GM21825 (cell line): ENCODE data around the gene ARAP3.
"Not testable (repeated sequence)": the region's sequence is repeated elsewhere in the genome, so short reads cannot be mapped to it uniquely, and the experiment has no call there.

Experiments
- ATAC-seq: cut with Tn5 transposase; IDR thresholded peaks from one replicate; pipeline ENCODE4 v1.9.1; 2021; ENCODE audit warnings: mild to moderate bottlenecking, moderate library complexity; ENCODE audit not compliant: unreplicated experiment

ARAP3 gene, protein sequence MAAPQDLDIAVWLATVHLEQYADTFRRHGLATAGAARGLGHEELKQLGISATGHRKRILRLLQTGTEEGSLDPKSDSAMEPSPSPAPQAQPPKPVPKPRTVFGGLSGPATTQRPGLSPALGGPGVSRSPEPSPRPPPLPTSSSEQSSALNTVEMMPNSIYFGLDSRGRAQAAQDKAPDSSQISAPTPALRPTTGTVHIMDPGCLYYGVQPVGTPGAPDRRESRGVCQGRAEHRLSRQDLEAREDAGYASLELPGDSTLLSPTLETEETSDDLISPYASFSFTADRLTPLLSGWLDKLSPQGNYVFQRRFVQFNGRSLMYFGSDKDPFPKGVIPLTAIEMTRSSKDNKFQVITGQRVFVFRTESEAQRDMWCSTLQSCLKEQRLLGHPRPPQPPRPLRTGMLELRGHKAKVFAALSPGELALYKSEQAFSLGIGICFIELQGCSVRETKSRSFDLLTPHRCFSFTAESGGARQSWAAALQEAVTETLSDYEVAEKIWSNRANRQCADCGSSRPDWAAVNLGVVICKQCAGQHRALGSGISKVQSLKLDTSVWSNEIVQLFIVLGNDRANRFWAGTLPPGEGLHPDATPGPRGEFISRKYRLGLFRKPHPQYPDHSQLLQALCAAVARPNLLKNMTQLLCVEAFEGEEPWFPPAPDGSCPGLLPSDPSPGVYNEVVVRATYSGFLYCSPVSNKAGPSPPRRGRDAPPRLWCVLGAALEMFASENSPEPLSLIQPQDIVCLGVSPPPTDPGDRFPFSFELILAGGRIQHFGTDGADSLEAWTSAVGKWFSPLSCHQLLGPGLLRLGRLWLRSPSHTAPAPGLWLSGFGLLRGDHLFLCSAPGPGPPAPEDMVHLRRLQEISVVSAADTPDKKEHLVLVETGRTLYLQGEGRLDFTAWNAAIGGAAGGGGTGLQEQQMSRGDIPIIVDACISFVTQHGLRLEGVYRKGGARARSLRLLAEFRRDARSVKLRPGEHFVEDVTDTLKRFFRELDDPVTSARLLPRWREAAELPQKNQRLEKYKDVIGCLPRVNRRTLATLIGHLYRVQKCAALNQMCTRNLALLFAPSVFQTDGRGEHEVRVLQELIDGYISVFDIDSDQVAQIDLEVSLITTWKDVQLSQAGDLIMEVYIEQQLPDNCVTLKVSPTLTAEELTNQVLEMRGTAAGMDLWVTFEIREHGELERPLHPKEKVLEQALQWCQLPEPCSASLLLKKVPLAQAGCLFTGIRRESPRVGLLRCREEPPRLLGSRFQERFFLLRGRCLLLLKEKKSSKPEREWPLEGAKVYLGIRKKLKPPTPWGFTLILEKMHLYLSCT (N-terminal part only)

DNA sequence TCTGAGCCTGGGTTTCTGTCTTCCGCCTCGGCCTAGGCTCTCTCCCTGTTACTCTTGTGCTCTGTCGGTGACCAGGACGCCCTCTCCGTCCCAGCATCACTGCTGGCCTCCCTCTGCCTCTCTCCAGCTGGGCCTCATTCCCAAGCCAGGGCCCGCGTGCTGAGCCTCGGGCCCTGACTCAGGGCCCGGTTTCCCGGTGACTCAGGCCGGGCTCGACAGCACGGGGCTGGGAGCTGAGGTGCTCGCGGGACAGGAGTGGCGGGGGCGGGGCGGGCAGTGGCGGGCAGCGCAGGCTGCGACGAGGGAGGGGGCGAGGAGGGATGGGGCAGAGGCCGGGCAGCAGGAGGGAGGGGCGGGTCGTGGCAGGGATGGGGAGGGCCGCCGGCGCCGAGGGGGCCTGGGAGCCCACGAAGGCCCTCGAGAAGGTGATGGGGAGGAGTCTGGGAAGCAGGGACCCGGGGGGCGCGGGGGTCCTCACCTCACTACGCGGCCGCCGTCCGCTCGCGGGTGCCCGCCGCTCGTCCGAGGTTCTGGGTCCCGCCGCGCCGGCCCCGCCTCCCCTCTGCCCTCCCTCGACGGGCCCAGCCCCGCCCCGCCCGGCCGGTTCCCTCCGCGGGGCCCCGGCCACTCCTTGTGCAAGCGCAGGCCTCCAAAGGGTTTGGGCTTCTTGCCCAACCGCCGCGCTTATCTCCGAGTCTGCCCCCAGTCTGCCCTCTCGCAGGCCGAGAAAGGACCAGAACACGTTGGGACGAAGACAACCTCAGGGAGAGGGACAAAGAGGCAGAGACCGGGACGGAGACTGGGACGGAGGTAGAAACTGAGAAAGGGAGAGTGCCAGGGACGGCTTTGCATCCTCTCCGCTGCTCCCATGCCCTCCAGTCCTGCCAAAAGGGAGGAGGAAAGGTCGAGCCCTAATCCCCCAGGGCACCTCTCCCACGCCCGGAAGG is at the start of gene ARAP3:
ARAP3 (minus strand) TSS at position 536 of the 947 bp plus-strand sequence. CDS start 1,744 bp downstream, outside the sequence.
- ATAC-seq: no peak

DNA sequence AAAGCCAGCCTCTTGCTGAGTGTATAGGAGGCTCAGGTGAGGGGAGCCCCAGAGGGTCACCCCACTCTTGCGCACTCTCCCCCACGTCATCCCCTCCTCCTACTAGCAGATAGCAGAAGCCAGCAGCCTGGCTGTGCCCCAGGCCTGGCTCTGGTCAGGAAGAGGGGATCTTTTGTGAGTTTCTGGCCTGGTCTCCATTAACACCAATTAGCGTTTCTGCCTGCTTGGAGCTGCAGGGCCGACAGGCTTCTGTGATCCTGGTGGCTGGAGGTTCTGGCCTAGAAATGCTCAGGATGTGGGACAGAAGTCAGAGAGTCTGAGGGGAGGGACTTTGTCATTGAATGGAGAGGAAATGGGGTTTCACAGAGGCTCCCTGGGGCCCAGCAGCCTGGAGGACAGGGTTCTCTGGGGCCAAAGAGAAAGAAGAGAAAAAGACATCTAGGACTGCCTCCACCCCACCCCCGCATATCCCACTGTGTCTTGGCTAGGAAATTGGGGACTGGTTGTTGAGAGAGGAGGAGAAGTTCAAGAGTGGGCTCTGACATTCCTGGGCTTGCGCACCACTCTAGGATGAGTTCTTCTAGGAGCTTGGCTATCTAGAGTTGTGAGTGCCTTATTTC is 47.5 kb upstream of the ARAP3 start:
- no peak for ATAC-seq

DNA sequence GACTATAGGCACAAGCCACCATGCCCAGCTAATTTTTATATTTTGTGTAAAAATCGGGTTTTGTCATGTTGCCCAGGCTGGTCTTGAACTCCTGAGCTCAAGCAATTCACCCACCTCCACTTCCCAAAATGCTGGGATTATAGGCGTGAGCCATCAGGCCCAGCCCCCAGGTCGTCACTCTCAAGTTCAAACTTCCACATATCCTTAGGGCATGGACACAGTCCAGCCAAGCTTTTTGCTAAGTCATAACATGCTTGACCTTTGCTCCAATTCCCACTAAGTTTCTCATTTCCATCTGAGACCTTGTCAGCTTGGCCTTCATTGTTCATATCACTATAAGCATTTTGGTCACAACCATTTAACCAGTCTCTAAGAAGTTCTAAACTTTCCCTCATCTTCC is 43.9 kb upstream of the ARAP3 start:
- no peak for ATAC-seq

DNA sequence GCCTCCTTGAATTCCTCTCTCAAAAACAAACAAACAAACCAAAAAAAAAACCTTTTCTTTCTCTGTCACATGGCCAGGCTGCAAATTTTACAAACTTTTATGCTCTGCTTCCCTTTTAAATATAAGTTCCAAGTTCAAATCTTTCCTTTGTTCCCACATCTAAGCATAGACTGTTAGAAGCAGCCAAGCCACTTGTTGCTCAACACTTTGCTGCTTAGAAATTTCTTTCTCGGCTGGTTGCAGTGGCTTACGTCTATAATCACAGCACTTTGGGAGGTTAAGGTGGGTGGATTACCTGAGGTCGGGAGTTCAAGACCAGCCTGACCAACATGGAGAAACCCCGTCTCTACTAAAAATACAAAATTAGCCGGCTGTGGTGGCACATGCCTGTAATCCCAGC is 43.1 kb upstream of the ARAP3 start:
- not testable (repeated sequence) for ATAC-seq

DNA sequence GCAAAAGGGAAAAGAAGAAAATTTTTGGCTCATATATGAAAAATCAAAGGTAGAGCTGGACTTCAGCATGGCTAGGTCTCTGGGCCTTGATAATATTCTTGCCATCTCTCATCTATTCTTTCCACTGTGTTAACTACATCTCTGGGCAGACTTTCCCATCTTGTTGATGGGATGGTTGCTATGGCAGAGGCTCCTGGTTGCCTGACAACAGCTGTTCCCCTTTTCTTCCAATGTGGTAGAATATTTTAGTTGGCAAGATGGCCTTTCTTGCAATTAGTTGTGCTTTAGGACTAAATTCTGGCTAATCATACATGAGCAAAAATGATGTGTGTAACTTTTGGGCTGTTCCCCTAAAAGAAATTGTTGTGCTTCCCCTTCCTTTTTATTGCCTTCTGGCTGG is 40.2 kb upstream of the ARAP3 start:
- no peak for ATAC-seq

DNA sequence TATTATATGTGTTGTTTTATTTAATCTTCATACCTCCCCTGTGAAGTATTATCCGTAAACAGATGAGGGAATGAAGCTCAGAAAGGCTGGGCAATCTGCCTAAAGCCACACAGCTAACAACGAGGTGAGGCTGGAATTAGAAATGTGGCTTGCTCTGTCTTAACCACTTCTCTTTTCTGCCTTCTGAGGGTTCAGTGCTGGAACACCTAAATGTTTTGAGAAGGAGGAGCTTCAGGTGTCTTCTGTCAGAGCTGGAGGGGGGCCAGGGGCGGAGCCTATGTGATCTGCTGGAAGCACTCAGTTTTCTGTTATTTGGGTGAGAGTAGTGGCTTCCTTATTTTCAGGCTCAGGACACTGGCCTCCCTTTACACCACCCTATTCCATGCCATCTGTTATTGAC is 35.0 kb upstream of the ARAP3 start:
- ATAC-seq: no peak

DNA sequence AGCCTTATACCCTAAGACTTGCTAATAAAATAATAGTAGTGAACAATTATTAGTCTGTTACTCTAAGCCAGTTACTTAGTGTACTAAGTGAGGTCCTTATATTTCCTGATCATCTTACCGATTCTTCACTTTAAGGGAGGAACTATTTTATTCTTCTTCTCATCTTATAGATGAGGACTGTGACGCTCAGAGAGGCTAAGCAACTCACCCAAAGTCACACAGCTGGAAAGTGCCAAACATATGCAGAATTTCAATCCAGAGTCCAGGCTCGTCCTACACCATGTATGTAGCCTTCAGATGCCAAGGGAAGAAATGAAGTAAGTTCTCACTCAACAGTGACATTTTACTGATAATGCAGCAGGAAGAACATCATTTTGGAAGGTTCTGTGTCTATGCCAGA is 34.4 kb upstream of the ARAP3 start:
- no peak for ATAC-seq

DNA sequence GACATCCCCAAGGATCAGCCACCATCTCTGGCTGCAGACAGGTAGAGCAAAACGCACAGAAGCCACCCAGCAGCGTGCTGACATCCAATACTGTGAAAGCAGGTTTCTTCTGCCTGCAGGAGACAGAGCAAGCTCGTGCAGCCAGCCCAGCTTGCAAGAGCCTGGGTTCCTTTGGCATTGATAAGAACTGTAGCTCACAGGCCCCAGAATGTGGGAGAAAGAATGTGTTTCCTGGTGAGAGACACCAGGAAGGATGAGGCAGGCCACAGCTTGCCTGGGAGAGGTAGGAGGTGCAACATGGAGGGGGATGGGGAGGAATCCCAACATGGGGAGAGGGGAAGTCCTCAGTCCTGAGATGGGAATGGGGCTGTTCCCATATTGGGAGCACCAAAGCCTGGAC is 34.0 kb upstream of the ARAP3 start:
- ATAC-seq: no peak

DNA sequence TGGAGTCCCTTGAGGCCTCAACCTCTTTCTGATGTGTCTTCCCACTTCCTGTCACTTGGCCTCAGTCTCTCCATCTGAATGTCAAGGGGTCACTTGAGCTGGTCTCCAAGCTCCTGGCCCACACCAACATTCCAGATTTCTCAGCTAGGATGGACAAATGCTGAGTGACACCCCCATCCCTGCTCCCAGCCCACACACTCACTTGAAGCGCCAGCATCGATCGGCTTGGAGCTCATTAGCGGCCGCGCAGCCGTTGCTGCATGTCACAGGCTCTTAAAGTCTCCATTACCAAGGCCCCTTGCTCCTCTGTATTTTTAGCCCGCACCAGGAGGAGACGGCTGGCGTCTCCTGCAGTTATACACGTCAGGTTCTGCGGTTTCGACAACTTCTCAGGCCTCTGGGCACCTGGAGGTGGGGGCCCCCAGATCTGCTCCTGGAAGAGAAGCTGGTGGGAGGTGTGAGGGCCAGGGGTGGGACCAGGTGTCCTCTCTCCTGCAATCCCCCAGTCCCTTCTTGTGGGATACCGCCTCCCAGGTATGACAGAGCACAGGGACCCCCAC is 33.4 kb upstream of the ARAP3 start:
- ATAC-seq: no peak

DNA sequence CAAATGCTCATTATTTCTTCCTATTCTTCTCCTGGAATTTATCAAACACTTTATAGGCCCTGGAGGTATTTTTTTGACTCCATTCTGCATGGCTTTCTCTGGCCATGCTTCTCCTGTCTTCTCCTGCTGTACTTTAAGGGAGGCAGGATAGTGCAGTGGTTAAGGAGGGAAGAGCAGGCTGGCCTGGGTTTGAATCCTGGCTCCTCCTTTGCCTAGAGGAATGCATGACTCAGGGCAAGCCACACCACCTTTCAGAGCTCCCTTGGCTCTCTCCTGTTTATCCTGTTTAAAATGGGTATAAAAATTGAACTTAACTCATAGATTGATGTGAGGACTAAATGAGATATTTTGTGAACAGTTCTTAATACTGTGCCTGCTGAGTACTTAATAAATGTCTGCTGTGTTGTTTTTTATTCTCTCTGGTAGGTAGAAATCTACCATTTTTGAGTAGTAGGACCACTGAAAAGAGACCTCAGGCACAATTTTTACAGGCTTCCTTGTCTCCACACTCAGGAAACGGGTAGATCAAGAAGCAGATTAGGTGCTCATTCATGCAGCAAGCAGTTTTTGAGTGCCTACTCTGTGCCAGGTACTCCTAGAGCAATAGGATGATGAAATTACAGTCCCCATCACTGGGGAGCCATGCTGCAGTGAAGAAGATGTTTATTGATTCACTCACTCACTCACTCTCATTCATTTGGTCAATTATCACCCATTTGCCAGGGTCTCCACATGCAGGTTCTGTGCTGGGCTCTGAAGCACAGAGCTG is 32.7 kb upstream of the ARAP3 start:
- ATAC-seq: no peak

DNA sequence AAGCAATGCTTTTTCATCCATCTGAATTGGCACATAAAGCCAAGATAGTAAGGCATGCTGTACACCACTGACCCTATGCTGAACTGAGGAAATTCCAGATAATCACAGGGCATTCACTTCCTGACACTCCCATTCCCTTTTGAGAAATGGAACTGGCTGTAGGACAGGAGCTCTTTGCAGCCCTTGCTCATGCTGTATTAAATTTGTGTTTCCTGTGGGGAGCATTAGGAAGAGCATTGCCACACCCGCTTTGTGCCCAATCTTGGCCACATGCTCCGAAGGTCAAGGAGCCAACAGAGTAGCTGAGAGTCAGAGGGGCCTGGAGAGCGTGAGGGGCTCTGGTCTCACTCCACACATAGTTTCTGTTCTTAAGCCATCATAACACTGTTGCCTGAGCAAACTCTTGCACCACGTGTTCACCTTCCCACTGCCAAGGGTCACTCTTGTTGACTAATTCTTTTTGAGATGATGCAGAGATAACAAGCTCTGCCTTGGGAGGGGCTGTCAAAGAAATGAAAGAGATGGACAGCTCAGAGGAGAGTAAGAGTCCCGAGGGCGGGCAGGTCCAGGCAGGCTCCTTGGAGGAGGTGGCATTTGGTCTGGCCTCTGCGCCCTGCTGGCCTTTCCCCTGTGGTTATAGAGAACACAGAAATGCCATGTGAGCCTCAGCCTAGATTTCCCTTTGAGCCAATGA is 31.7 kb upstream of the ARAP3 start:
- no peak for ATAC-seq

DNA sequence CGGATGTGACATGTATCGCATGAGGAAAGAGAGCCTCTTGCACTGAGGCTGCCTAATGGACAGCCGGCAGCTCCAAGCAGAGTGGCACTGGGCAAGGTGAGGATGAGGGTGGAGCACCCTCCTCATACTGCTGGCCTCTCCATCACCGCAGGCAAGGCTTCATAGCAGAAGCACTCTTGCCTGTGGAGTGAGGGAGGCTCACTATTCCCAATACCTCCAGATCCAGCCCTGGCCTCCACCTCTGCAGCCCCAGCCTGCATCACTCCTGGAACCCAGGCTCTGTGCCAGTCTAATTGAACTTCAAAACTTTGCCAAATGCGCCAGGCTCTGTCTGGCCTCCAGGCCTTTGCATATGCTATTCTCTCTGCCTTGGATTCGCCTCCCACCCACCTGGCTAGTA is 29.7 kb upstream of the ARAP3 start:
- no peak for ATAC-seq

DNA sequence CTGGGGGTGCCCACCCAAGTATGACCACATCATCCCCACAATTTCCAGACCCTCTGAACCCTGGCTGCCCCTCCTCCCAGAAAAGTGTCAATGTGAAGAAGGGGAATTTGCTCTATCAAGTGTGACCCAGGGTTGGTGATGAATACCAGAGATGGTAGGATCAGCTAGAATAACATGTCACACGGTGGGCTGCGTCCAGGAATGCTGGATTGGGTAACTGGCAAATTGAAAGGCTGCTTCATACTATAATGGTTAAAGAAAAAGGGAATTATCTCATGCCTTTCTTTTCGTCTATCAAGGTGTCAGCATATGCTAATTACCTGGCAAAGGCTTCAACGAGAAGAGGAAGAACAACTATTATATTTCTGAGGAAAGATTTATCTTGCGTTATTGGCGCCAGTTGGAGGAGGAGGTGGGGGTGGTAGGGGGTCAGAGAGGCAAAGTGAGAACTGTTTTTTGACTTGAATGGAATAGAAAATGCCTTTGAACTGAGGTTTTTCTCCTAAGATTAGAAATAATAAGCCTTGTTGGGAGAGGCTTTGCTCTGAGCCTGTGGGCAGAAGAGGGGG is 27.8 kb upstream of the ARAP3 start:
- no peak for ATAC-seq

DNA sequence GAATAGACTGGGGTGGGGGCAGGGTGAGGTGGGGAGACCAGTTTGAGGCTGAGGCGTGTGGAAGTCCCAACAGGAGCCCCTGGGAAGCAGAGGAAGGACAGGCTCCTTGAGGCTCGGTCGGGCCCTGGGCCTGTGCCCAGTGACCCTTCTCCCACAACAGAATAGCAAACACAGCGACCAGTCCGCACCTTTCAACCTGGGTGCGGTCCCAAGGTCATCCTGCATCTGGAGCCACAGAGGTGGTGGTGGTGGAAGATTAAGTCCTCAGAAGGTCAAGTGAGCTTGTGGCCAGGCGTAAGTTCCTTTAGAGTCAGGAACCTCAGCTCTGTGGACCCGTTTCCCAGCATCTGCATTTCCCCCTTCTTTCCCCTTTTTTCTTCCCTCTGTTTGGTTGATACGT is 26.0 kb upstream of the ARAP3 start:
- ATAC-seq: no peak

DNA sequence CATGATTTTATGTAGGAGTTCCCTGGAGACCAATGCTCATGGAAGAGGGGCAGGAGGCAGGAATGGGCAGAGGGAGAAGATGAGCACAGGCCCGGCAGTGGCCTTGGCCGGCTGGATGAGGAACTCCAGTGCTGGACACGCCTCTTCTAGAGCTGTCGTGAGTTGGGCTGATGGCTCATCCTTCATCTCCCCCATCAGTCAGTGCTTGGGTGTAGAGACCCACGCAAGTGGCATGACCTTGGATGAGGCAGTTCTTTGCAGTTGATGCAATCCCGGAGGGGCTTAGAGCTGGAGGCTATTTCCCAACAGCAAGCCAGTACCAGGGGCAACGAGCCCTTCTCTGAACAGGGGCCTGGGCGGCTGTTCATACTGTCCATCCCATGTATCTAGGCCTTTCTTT is 25.5 kb upstream of the ARAP3 start:
- ATAC-seq: no peak

DNA sequence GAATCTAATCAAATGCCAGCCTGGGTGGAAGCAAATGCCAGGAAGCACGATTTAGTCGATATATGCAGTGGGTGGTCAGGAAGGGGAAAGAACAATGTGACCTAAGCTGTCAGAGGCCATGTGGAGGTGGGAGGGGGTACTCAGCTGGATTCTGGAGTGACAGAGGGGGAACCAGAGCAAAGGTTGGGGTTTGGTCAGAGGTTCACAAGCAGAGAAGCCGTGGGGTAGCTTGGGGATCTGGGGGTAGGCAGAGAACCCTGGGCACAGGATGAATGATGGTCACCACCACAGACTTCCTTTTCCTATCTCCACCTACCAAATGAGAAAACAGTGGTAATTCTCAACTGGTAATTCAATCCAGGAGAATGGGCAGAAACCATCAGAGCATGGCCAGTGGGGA is 24.1 kb upstream of the ARAP3 start:
- ATAC-seq: no peak

DNA sequence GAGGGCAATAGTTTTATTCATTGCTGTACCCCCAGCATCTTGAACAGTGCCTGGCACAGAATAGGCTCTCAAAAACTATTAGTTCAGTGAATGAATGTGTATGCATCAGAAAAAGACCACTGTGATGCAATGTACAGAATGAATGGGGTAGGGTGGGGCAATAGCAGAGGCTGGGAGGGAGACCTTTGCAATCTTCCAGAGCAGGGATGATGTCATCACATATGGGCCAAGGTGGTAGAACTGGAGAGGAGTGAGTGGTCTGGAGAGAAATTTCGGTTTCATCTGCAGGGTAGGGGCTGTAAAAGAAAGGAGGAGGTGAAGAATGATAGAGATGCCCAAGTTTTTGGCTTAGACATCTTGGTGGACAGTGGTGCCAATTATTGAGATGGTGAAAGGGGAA is 23.4 kb upstream of the ARAP3 start:
- no peak for ATAC-seq
